HCT116 (cell line): ENCODE data around the gene AK4. TPM values are rescaled to one million over a fixed set of nuclear protein-coding genes. Genes with fewer than 3 reads are reported as not detected.

ENCODE experiments used
- ATAC-seq: fragments of 200-7000 bp; cut with Tn5 transposase; 2 replicates; pipeline ENCODE4 v1.9.1; 2020; ENCODE audit warnings: mild to moderate bottlenecking, moderate library complexity
- BruUV-seq: library from RNA; stranded (reverse); fragments of 400-500 nt; replicated peaks from 2 replicates; lab custom pipeline; 2021; lab: Mats Ljungman, UMichigan
- CTCF ChIA-PET: fragments of 300-600 bp; sonication (Branson Sonifier 250); formaldehyde crosslinking; loops from one replicate; lab custom pipeline; 2021; ENCODE audit warnings: antibody characterized with exemption; lab: Charles Lee
- POLR2A ChIA-PET: fragments of 300-600, 350-600 bp; sonication (Branson Sonifier 250); formaldehyde crosslinking; loops from one replicate; lab custom pipeline; 2021; ENCODE audit warnings: antibody characterized with exemption; lab: Charles Lee
- RAD21 ChIA-PET, 2 experiments: fragments of 300-600 bp; sonication (Branson Sonifier 250); formaldehyde crosslinking; loops; one replicate each; lab custom pipeline; 2023; ENCODE audit warnings: low total read pairs in 2 of 2; ENCODE audit not compliant: uncharacterized antibody in 2 of 2, unreplicated experiment in 2 of 2, low non-redundant PET in 1 of 2; lab: Charles Lee
- DNase-seq: peaks from one replicate; pipeline ENCODE4 v3.0.0-alpha.2; 2010; ENCODE audit warnings: low read depth, low spot score
- H2AFZ ChIP-seq: fragments of 200-600 bp; shearing (Covaris generic), sonication (generic); 2 replicates; pipeline ENCODE4 v1.6.1; 2017; ENCODE audit warnings: low read depth, mixed run types, mixed read lengths, antibody characterized with exemption, low read length; ENCODE audit not compliant: poor library complexity, severe bottlenecking
- H3K27ac ChIP-seq: 2 replicates; pipeline ENCODE4 v1.5.1; 2012; ENCODE audit warnings: low read depth, low read length
- H3K27me3 ChIP-seq: fragments of 200-600 bp; sonication (generic); 2 replicates; pipeline ENCODE4 v1.6.1; 2016; ENCODE audit warnings: mixed run types, low read length, mixed read lengths; ENCODE audit not compliant: insufficient read depth
- H3K36me3 ChIP-seq, 2 experiments: fragments of 200-500 bp in 1 of 2; fragments of 200-600 bp in 1 of 2; sonication (Bioruptor generic) in 1 of 2; sonication (generic) in 1 of 2; 2 replicates each; pipeline versions ENCODE4 v1.5.1 to v1.6.1; 2014 to 2016; ENCODE audit warnings: low read length in 2 of 2, inconsistent platforms in 1 of 2, mixed read lengths in 1 of 2, mixed run types in 1 of 2; ENCODE audit not compliant: insufficient read depth in 2 of 2, control insufficient read depth in 1 of 2
- H3K4me1 ChIP-seq, 2 experiments: fragments of 200-600 bp in 1 of 2; sonication (generic) in 1 of 2; 2 replicates each; pipeline versions ENCODE4 v1.5.1 to v1.6.1; 2012 to 2017; ENCODE audit warnings: low read length in 2 of 2, inconsistent platforms in 1 of 2, mild to moderate bottlenecking in 1 of 2, mixed read lengths in 1 of 2, mixed run types in 1 of 2, moderate library complexity in 1 of 2; ENCODE audit not compliant: insufficient read depth in 2 of 2, control insufficient read depth in 1 of 2
- H3K4me2 ChIP-seq: fragments of 200-600 bp; sonication (generic); 2 replicates; pipeline ENCODE4 v1.6.1; 2017; ENCODE audit warnings: mixed run types, low read length, mixed read lengths
- H3K4me3 ChIP-seq, 2 experiments: fragments of 200-600 bp in 1 of 2; sonication (generic) in 1 of 2; replicated peaks in 1 of 2; 2 replicates each; pipeline ENCODE4 v1.5.1; 2011 to 2016; ENCODE audit warnings: low read length in 2 of 2, control low read depth in 1 of 2, low read depth in 1 of 2, mild to moderate bottlenecking in 1 of 2, mixed read lengths in 1 of 2, mixed run types in 1 of 2
- H3K79me2 ChIP-seq: fragments of 200-600 bp; sonication (generic); 2 replicates; pipeline ENCODE4 v1.6.1; 2017; ENCODE audit warnings: mild to moderate bottlenecking, mixed run types, low read length, moderate library complexity, mixed read lengths; ENCODE audit not compliant: insufficient read depth
- H3K9ac ChIP-seq: fragments of 200-600 bp; sonication (generic); 2 replicates; pipeline ENCODE4 v1.6.1; 2016; ENCODE audit warnings: low read length, mixed read lengths
- H3K9me2 ChIP-seq: fragments of 200-600 bp; sonication (generic), shearing (Covaris generic); 2 replicates; pipeline ENCODE4 v1.6.1; 2017; ENCODE audit warnings: mixed run types, mild to moderate bottlenecking, moderate library complexity; ENCODE audit not compliant: insufficient read depth
- H3K9me3 ChIP-seq, 2 experiments: fragments of 200-500 bp in 1 of 2; fragments of 200-600 bp in 1 of 2; sonication (Bioruptor generic) in 1 of 2; sonication (generic) in 1 of 2; 2 replicates each; pipeline ENCODE4 v1.6.1; 2014 to 2017; ENCODE audit warnings: low read length in 2 of 2, mixed read lengths in 2 of 2, inconsistent platforms in 1 of 2, low read depth in 1 of 2, mild to moderate bottlenecking in 1 of 2, mixed run types in 1 of 2, moderate library complexity in 1 of 2; ENCODE audit not compliant: control insufficient read depth in 1 of 2, insufficient read depth in 1 of 2
- H4K20me1 ChIP-seq: fragments of 200-600 bp; sonication (generic), shearing (Covaris generic); 2 replicates; pipeline ENCODE4 v1.6.1; 2017; ENCODE audit warnings: mixed run types, mild to moderate bottlenecking, moderate library complexity; ENCODE audit not compliant: insufficient read depth
- CBX3 ChIP-seq: IDR thresholded peaks from 2 replicates; pipeline ENCODE4 v1.6.1; 2012; ENCODE audit warnings: low read depth
- EGR1 ChIP-seq: IDR thresholded peaks from 2 replicates; pipeline ENCODE4 v1.6.1; 2012; ENCODE audit warnings: low read depth
- ELF1 ChIP-seq: IDR thresholded peaks from 2 replicates; pipeline ENCODE4 v1.6.1; 2012; ENCODE audit warnings: low read depth, borderline replicate concordance
- EZH2phosphoT487 ChIP-seq: fragments of 200-600 bp; IDR thresholded peaks from 2 replicates; pipeline ENCODE4 v1.6.1; 2018; ENCODE audit warnings: antibody characterized with exemption, borderline replicate concordance
- JUND ChIP-seq: IDR thresholded peaks from 2 replicates; pipeline ENCODE4 v1.6.1; 2012
- POLR2A ChIP-seq: IDR thresholded peaks from 2 replicates; pipeline ENCODE4 v1.7.0; 2011; ENCODE audit warnings: borderline replicate concordance; ENCODE audit not compliant: insufficient read depth, insufficient read length; ENCODE audit errors: extremely low read depth
- POLR2AphosphoS5 ChIP-seq: IDR thresholded peaks from 2 replicates; pipeline ENCODE4 v1.6.1; 2011; ENCODE audit warnings: mild to moderate bottlenecking, low read depth, low read length, moderate library complexity
- RAD21 ChIP-seq: IDR thresholded peaks from 2 replicates; pipeline ENCODE4 v1.6.1; 2012; ENCODE audit warnings: low read depth, mild to moderate bottlenecking
- SP1 ChIP-seq: IDR thresholded peaks from 2 replicates; pipeline ENCODE4 v1.6.1; 2012; ENCODE audit warnings: low read depth
- SRF ChIP-seq: IDR thresholded peaks from 2 replicates; pipeline ENCODE4 v1.6.1; 2012; ENCODE audit warnings: low read depth
- intact Hi-C: fragments of 100-400 bp; cut with micrococcal nuclease; formaldehyde crosslinking; loops from 2 replicates; pipeline ENCODE4 v1.10.0; 2022
- total RNA-seq: library from RNA; stranded (reverse); gene quantifications from one replicate; pipeline ENCODE4 v1.2.1, GENCODE V29; 2021; ENCODE audit not compliant: unreplicated experiment
- TF ChIP-seq, protein P1 (sequence below): IDR thresholded peaks from 2 replicates; pipeline ENCODE4 v1.6.1; 2012
- TF ChIP-seq, protein P2 (sequence below): IDR thresholded peaks from 2 replicates; pipeline ENCODE4 v1.6.1; 2011; ENCODE audit warnings: mild to moderate bottlenecking, low read length, moderate library complexity; ENCODE audit not compliant: insufficient replicate concordance; ENCODE audit errors: extremely low read depth
- TF ChIP-seq, protein P3 (sequence below): IDR thresholded peaks from 2 replicates; pipeline ENCODE4 v1.6.1; 2012
- TF ChIP-seq, protein P4 (sequence below), 3 experiments: fragments of 200-600 bp in 1 of 3; sonication (generic) in 1 of 3; IDR thresholded peaks in 2 of 3; conservative IDR thresholded peaks in 1 of 3; 2 replicates each; pipeline ENCODE4 v1.5.1; 2012 to 2017; ENCODE audit warnings: low read depth in 2 of 3, low read length in 2 of 3, antibody characterized with exemption in 1 of 3, borderline replicate concordance in 1 of 3, control low read depth in 1 of 3, mild to moderate bottlenecking in 1 of 3, mixed read lengths in 1 of 3, mixed run types in 1 of 3, moderate library complexity in 1 of 3; ENCODE audit not compliant: insufficient read depth in 1 of 3

AK4 gene
- total RNA-seq, 1 experiment from 2014 or later: 51.5 TPM

DNA sequence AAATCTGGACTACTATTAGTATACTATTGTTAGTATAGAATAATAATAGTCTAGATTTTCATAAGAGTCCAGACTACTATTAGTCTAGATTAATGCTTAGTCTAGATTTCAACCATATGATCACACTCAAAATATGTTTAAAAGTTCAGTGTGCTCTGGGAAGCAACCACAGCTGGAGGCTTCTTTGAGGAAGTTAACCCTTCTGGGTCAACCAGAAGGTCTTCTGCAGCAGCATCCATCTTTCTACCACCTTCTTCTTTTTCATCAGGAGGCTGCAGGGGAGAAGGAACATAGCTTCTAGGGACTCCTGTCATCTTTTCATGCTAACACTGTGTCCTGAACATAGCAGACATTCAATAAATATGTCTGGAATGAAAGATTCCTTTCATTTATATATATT lies 110.1 kb downstream of the AK4 start:
- Histone ChIP-seq H3K9ac (no peak overlapping the region), H3K4me3 (no peak overlapping the region), H3K36me3 (no peaks in the 10 kb centered on the region), H3K79me2 (no peaks in the 10 kb centered on the region), H3K4me2 (no peak overlapping the region), H3K4me1 (peaks cover 3 to 28% of the 10 kb centered on the region in 2 experiments; a peak in 3 of 4 replicates), H3K9me3 (no peaks in the 10 kb centered on the region), H3K27ac (no peak overlapping the region), H3K9me2 (no peaks in the 10 kb centered on the region), H4K20me1 (no peaks in the 10 kb centered on the region)
- no peak for DNase-seq
- RAD21 ChIA-PET: no interaction called here
- intact Hi-C loops: no loop called here
- CTCF ChIA-PET: no interaction called here
- TF ChIP-seq, protein P1, sequence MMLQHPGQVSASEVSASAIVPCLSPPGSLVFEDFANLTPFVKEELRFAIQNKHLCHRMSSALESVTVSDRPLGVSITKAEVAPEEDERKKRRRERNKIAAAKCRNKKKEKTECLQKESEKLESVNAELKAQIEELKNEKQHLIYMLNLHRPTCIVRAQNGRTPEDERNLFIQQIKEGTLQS: no peak
- no peak for TF ChIP-seq RAD21
- no peak for TF ChIP-seq SP1
- no peak for TF ChIP-seq SRF
- TF ChIP-seq, protein P2, sequence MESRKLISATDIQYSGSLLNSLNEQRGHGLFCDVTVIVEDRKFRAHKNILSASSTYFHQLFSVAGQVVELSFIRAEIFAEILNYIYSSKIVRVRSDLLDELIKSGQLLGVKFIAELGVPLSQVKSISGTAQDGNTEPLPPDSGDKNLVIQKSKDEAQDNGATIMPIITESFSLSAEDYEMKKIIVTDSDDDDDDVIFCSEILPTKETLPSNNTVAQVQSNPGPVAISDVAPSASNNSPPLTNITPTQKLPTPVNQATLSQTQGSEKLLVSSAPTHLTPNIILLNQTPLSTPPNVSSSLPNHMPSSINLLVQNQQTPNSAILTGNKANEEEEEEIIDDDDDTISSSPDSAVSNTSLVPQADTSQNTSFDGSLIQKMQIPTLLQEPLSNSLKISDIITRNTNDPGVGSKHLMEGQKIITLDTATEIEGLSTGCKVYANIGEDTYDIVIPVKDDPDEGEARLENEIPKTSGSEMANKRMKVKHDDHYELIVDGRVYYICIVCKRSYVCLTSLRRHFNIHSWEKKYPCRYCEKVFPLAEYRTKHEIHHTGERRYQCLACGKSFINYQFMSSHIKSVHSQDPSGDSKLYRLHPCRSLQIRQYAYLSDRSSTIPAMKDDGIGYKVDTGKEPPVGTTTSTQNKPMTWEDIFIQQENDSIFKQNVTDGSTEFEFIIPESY: no peak
- TF ChIP-seq, all 23 proteins: peak for 0
- ATAC-seq: no peak
- POLR2A ChIA-PET: no interaction called here
- no TSS peak for BruUV-seq
- Histone ChIP-seq H3K27me3 (no peaks in the 10 kb centered on the region), H2AFZ (no peak overlapping the region)

DNA sequence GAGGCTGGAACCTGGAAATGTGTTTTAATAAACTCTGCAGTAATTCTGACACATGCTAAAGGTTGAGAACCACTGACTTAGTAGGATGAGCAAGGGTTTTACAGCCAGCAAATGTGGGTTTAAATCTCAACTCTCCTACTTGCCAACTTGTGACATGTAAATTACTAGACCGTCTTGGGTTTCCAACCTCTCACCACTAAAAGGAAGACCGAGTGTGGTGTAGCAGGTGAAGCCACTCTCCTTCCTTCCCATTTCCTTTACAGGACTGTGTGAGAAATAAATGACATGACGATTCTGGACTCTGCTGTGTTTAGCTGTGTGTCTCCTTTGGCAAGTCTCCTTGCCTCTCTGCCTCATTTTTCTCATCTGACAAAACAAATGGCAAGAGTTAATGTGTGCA lies 111.8 kb downstream of the AK4 start:
- H3K9ac ChIP-seq: no peak overlapping the region
- BruUV-seq: no TSS peak
- no peak overlapping the region for H3K27ac ChIP-seq
- no peak overlapping the region for H3K4me2 ChIP-seq
- no peaks in the 10 kb centered on the region for H3K36me3 ChIP-seq
- H2AFZ ChIP-seq: no peak overlapping the region
- ChIA-PET CTCF (no interaction called here), POLR2A (no interaction called here), RAD21 (no interaction called here)
- no peaks in the 10 kb centered on the region for H3K9me2 ChIP-seq
- no peak for DNase-seq
- no peaks in the 10 kb centered on the region for H3K9me3 ChIP-seq
- H3K4me3 ChIP-seq: no peak overlapping the region
- intact Hi-C loops: no loop called here
- H3K27me3 ChIP-seq: no peaks in the 10 kb centered on the region
- peaks cover 0 to 19% of the 10 kb centered on the region in 2 experiments; a peak in 3 of 4 replicates for H3K4me1 ChIP-seq
- ATAC-seq: no peak
- no peaks in the 10 kb centered on the region for H3K79me2 ChIP-seq
- H4K20me1 ChIP-seq: no peaks in the 10 kb centered on the region
- TF ChIP-seq SP1 (no peak), JUND (no peak), CBX3 (no peak), SRF (no peak), ELF1 (no peak), POLR2A (no peak), EZH2phosphoT487 (no peak), EGR1 (no peak), POLR2AphosphoS5 (no peak), RAD21 (no peak)
- TF ChIP-seq, protein P2: no peak
- TF ChIP-seq, protein P3, sequence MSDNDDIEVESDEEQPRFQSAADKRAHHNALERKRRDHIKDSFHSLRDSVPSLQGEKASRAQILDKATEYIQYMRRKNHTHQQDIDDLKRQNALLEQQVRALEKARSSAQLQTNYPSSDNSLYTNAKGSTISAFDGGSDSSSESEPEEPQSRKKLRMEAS: no peak
- TF ChIP-seq, protein P4, sequence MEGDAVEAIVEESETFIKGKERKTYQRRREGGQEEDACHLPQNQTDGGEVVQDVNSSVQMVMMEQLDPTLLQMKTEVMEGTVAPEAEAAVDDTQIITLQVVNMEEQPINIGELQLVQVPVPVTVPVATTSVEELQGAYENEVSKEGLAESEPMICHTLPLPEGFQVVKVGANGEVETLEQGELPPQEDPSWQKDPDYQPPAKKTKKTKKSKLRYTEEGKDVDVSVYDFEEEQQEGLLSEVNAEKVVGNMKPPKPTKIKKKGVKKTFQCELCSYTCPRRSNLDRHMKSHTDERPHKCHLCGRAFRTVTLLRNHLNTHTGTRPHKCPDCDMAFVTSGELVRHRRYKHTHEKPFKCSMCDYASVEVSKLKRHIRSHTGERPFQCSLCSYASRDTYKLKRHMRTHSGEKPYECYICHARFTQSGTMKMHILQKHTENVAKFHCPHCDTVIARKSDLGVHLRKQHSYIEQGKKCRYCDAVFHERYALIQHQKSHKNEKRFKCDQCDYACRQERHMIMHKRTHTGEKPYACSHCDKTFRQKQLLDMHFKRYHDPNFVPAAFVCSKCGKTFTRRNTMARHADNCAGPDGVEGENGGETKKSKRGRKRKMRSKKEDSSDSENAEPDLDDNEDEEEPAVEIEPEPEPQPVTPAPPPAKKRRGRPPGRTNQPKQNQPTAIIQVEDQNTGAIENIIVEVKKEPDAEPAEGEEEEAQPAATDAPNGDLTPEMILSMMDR (IDR thresholded peaks at IDR 0.05 in 2 of 3, conservative IDR thresholded peaks at IDR 0.05 in 1 of 3; ENCODE audit: borderline replicate concordance in 1 of 3, insufficient read depth in 1 of 3, low read depth in 2 of 3, low read length in 2 of 3): no peak
